ENCODE results near the gene ZNF726. TPM values are rescaled to one million over a fixed set of nuclear protein-coding genes. Genes with fewer than 3 reads are reported as not detected.
"Not testable (repeated sequence)": the region's sequence is repeated elsewhere in the genome, so short reads cannot be mapped to it uniquely, and the experiment has no call there.

The ZNF726 gene
- total RNA-seq, 1 experiment from 2014 or later: not detected

GRCh38 chr19:23974941-23975340 lies 60.3 kb downstream of the ZNF726 start (continued):
- TF ChIP-seq, protein P1, sequence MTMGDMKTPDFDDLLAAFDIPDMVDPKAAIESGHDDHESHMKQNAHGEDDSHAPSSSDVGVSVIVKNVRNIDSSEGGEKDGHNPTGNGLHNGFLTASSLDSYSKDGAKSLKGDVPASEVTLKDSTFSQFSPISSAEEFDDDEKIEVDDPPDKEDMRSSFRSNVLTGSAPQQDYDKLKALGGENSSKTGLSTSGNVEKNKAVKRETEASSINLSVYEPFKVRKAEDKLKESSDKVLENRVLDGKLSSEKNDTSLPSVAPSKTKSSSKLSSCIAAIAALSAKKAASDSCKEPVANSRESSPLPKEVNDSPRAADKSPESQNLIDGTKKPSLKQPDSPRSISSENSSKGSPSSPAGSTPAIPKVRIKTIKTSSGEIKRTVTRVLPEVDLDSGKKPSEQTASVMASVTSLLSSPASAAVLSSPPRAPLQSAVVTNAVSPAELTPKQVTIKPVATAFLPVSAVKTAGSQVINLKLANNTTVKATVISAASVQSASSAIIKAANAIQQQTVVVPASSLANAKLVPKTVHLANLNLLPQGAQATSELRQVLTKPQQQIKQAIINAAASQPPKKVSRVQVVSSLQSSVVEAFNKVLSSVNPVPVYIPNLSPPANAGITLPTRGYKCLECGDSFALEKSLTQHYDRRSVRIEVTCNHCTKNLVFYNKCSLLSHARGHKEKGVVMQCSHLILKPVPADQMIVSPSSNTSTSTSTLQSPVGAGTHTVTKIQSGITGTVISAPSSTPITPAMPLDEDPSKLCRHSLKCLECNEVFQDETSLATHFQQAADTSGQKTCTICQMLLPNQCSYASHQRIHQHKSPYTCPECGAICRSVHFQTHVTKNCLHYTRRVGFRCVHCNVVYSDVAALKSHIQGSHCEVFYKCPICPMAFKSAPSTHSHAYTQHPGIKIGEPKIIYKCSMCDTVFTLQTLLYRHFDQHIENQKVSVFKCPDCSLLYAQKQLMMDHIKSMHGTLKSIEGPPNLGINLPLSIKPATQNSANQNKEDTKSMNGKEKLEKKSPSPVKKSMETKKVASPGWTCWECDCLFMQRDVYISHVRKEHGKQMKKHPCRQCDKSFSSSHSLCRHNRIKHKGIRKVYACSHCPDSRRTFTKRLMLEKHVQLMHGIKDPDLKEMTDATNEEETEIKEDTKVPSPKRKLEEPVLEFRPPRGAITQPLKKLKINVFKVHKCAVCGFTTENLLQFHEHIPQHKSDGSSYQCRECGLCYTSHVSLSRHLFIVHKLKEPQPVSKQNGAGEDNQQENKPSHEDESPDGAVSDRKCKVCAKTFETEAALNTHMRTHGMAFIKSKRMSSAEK (CRISPR knock-in tag; IDR thresholded peaks at IDR 0.05; ENCODE audit: borderline replicate concordance): no peak
- TF ChIP-seq TEAD4 (CRISPR knock-in tag; IDR thresholded peaks at IDR 0.05): no peak
- TF ChIP-seq, protein P2, sequence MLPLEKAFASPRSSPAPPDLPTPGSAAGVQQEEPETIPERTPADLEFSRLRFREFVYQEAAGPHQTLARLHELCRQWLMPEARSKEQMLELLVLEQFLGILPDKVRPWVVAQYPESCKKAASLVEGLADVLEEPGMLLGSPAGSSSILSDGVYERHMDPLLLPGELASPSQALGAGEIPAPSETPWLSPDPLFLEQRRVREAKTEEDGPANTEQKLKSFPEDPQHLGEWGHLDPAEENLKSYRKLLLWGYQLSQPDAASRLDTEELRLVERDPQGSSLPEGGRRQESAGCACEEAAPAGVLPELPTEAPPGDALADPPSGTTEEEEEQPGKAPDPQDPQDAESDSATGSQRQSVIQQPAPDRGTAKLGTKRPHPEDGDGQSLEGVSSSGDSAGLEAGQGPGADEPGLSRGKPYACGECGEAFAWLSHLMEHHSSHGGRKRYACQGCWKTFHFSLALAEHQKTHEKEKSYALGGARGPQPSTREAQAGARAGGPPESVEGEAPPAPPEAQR (CRISPR knock-in tag; IDR thresholded peaks at IDR 0.05): no peak
- TF ChIP-seq TP53 (CRISPR knock-in tag; IDR thresholded peaks at IDR 0.05): no peak
- TF ChIP-seq JUN (CRISPR knock-in tag; IDR thresholded peaks at IDR 0.05): no peak
- no peak for TF ChIP-seq ARID4B (CRISPR knock-in tag; IDR thresholded peaks at IDR 0.05; ENCODE audit: borderline replicate concordance)
- no peak for TF ChIP-seq ZNF232 (CRISPR knock-in tag; IDR thresholded peaks at IDR 0.05)
- TF ChIP-seq, protein P3, sequence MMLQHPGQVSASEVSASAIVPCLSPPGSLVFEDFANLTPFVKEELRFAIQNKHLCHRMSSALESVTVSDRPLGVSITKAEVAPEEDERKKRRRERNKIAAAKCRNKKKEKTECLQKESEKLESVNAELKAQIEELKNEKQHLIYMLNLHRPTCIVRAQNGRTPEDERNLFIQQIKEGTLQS (CRISPR knock-in tag; conservative IDR thresholded peaks at IDR 0.05): no peak
- TF ChIP-seq AR (CRISPR knock-in tag; IDR thresholded peaks at IDR 0.05): no peak
- TF ChIP-seq ESRRA (CRISPR knock-in tag; IDR thresholded peaks at IDR 0.05; ENCODE audit: borderline replicate concordance): no peak
- TF ChIP-seq EMX1 (CRISPR knock-in tag; IDR thresholded peaks at IDR 0.05): no peak
- no peak for TF ChIP-seq ATF2 (CRISPR knock-in tag; IDR thresholded peaks at IDR 0.05; ENCODE audit: borderline replicate concordance, low read depth)
- no peak for TF ChIP-seq NR3C1 (CRISPR knock-in tag; conservative IDR thresholded peaks at IDR 0.05; ENCODE audit: low read depth)
- TF ChIP-seq JAZF1 (CRISPR knock-in tag; IDR thresholded peaks at IDR 0.05): no peak

- ATAC-seq; H3K27ac Mint-ChIP-seq; DNase-seq (ENCODE audit: low spot score); H3K4me3 Mint-ChIP-seq; CTCF ChIA-PET; POLR2A ChIA-PET; H3K4me1 Mint-ChIP-seq: not testable (repeated sequence)
- Mint-ChIP-seq H3K36me3 (peaks cover 66% of the 10 kb centered on the region), H3K27me3 (ENCODE audit: low read depth) (peaks cover 12% of the 10 kb centered on the region), H3K9me3 (peaks cover 92% of the 10 kb centered on the region)
Observed at GRCh38 chr19:23976631-23977030, 61.9 kb downstream of the ZNF726 start.

- POLR2A ChIA-PET; H3K27ac Mint-ChIP-seq; H3K4me3 Mint-ChIP-seq; DNase-seq (ENCODE audit: low spot score); CTCF ChIA-PET; H3K4me1 Mint-ChIP-seq; ATAC-seq: not testable (repeated sequence)
- H3K36me3 Mint-ChIP-seq: peaks cover 70% of the 10 kb centered on the region
- peaks cover 96% of the 10 kb centered on the region for H3K9me3 Mint-ChIP-seq
- H3K27me3 Mint-ChIP-seq (ENCODE audit: low read depth): peaks cover 16% of the 10 kb centered on the region
Observed at GRCh38 chr19:23977256-23977655, 62.6 kb downstream of the ZNF726 start.
